Lung (tissue), 12 donors: ENCODE data around the gene OSBPL2. TPM values are rescaled to one million over a fixed set of nuclear protein-coding genes. Genes with fewer than 3 reads are reported as not detected.

Source experiments
- ATAC-seq: fragments of 200-7000 bp; cut with Tn5 transposase; one replicate; pipeline ENCODE4 v1.9.1; 2020; ENCODE audit warnings: moderate number of reproducible peaks; ENCODE audit not compliant: insufficient read depth, low FRiP score
- DNase-seq, 3 donors: peaks; one replicate each; pipeline ENCODE4 v3.0.0-alpha.2; 2013 to 2017
- H3K27ac ChIP-seq, 2 donors: one replicate each; pipeline ENCODE4 v1.5.1; 2013; ENCODE audit warnings: mild to moderate bottlenecking in 2 of 2, moderate library complexity in 2 of 2, control low read depth in 1 of 2, inconsistent platforms in 1 of 2, low read depth in 1 of 2, low read length in 1 of 2
- H3K27me3 ChIP-seq, 3 donors: one replicate each; pipeline ENCODE4 v1.5.1; 2013; ENCODE audit warnings: low read length in 2 of 3; ENCODE audit not compliant: control insufficient read depth in 3 of 3, insufficient read depth in 3 of 3
- H3K36me3 ChIP-seq, 4 donors: one replicate each; pipeline ENCODE4 v1.5.1; 2013; ENCODE audit warnings: low read length in 4 of 4, mild to moderate bottlenecking in 1 of 4, moderate library complexity in 1 of 4; ENCODE audit not compliant: control insufficient read depth in 4 of 4, insufficient read depth in 4 of 4
- H3K4me1 ChIP-seq, 5 donors: one replicate each; pipeline ENCODE4 v1.5.1; 2013; ENCODE audit warnings: low read length in 5 of 5, mild to moderate bottlenecking in 2 of 5, moderate library complexity in 1 of 5; ENCODE audit not compliant: control insufficient read depth in 5 of 5, insufficient read depth in 5 of 5
- H3K4me3 ChIP-seq: one replicate; pipeline ENCODE4 v1.5.1; 2013; ENCODE audit warnings: mild to moderate bottlenecking, control low read depth, moderate library complexity
- H3K9ac ChIP-seq, 2 donors: one replicate each; pipeline ENCODE4 v1.5.1; 2013; ENCODE audit warnings: low read length in 2 of 2, control low read depth in 1 of 2; ENCODE audit not compliant: insufficient read depth in 1 of 2
- H3K9me3 ChIP-seq, 4 donors: one replicate each; pipeline ENCODE4 v1.5.1; 2013; ENCODE audit warnings: low read length in 3 of 4, mild to moderate bottlenecking in 1 of 4, moderate library complexity in 1 of 4; ENCODE audit not compliant: control insufficient read depth in 4 of 4, insufficient read depth in 3 of 4
- WGBS, 2 donors: extraction: QIAGEN DNeasy Blood & Tissue Kit; methylation state at CpG; one replicate each; pipeline ENCODE4 v1.1.7; 2013; 5-methylcytosine and 5-hydroxymethylcytosine counted together
- polyA plus RNA-seq, 2 donors: library from polyadenylated mRNA; stranded (reverse); fragments of 200-250 nt; gene quantifications; one replicate each; pipeline ENCODE4 v1.2.1, GENCODE V29; 2013
- total RNA-seq, 2 donors: library from RNA; depleted of rRNA in 1 of 2; stranded (reverse); fragments of >200 nt in 1 of 2; gene quantifications; one replicate each; pipeline ENCODE4 v1.2.1, GENCODE V29; 2014 to 2021
- TF ChIP-seq, protein P1 (sequence below): IDR thresholded peaks from 2 replicates; pipeline ENCODE4 v1.5.1; 2012; ENCODE audit warnings: mild to moderate bottlenecking; ENCODE audit errors: control extremely low read depth, extremely low read depth
- donor health status: control.
- donor health status: control.
- donor health status: Bipolar disorder and iron deficiency.
- donor health status: healthy.
- donor health status: DM: yes; HTN: yes; CAD: no.

OSBPL2 gene
- total and polyA plus RNA-seq, 4 donors, result 13.2 to 48.0 (median 27.7) TPM

DNA sequence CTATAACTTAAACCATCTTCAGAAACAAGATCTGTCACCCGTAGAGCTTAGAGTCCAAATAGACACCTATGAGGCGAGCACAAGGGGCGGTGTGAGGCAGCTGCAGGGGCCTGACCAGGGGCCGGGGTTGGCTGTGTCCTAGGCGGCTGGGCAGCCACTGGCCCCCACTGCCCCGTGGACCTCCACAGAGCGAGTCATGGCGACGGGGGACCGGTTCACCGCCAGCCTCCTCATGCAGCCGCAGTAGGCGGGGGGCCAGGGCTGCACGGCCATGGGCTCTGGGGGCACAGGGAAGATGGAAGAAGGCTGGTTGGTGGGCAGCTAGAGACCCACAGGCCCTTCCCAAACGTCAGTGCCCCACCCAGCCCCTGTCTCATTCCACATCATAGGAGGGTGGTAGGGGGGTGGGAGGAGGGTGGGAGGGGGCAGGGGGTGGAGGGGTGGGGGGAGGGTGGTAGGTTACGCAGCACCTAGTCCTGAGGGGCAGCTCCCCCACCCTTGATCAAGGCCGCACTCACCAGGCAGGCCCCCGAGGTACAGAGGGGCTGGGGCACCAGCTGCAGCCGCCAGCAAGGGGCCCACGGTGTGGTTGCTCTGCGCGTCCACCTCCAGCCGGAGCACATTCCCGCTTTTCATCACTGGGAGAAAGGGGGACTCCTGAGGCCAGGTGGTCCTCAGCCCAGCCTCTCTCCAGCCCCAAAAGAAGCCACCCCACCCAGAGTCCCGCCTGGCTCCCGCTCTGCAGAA is 71.0 kb downstream of the OSBPL2 start:
- Histone ChIP-seq H3K4me3 (no peak overlapping the region), H3K9ac (no peak overlapping the region), H3K36me3 (peaks cover 5 to 91% (median 28%) of the 10 kb centered on the region in 4 donors), H3K27me3 (no peaks in the 10 kb centered on the region), H3K27ac (no peak overlapping the region), H3K4me1 (peaks cover 0 to 9% (median 4%) of the 10 kb centered on the region in 5 donors), H3K9me3 (peaks cover 0 to 3% (median 0%) of the 10 kb centered on the region in 4 donors)
- WGBS, 2 donors, result 90% methylated on average over 24 to 26 of the region's 26 CpGs
- ATAC-seq (no peak), DNase-seq (no peak)
- TF ChIP-seq, protein P1, sequence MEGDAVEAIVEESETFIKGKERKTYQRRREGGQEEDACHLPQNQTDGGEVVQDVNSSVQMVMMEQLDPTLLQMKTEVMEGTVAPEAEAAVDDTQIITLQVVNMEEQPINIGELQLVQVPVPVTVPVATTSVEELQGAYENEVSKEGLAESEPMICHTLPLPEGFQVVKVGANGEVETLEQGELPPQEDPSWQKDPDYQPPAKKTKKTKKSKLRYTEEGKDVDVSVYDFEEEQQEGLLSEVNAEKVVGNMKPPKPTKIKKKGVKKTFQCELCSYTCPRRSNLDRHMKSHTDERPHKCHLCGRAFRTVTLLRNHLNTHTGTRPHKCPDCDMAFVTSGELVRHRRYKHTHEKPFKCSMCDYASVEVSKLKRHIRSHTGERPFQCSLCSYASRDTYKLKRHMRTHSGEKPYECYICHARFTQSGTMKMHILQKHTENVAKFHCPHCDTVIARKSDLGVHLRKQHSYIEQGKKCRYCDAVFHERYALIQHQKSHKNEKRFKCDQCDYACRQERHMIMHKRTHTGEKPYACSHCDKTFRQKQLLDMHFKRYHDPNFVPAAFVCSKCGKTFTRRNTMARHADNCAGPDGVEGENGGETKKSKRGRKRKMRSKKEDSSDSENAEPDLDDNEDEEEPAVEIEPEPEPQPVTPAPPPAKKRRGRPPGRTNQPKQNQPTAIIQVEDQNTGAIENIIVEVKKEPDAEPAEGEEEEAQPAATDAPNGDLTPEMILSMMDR, result no peak

DNA sequence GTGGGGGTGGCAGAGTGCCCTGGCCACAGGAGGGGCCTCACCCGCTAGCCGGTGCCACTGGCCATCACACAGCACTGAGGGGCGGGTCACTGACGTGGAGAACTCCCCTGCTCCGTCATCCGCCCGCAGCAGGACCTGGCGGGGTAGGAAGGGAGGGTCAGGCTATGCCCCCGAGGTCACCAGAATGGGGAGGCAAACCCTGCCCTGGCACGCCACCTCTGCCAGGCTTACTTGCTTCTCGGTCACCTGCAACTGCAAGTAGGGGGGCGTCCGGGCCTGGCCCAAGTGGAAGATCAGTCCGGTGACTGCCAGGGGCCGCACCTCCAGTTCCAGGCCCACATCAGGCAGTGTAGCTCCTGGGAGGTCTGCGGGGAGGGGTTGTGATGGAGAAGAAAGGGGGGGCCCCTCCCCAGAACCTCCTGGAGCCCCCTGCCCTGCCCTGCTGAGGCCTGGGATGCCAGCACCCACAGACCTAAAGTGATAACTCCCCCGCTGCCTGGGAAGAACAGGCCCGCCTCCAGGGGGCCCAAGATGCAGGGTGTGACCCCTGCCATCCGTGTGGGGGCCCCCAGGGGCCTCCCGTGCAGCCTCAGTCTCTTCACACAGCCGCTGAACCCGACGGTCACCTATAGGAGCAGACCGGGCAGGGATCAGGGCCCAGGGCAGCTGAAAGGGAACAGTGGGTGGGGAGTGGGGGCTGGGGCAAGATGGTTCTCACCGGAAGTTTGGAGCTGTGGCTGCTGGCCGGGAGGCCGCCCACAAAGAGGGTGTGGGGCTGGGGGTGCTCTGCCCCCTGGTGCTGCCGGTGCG is 71.8 kb downstream of the OSBPL2 start:
- H3K4me3 ChIP-seq, result no peak overlapping the region
- no peak overlapping the region for H3K9ac ChIP-seq
- H3K36me3 ChIP-seq, result peaks cover 2 to 91% (median 28%) of the 10 kb centered on the region in 4 donors
- TF ChIP-seq, protein P1, result no peak
- DNase-seq (peak in 1 of 3 donors; percentile 55), ATAC-seq (no peak)
- no peaks in the 10 kb centered on the region for H3K27me3 ChIP-seq
- H3K27ac ChIP-seq, result no peak overlapping the region
- H3K4me1 ChIP-seq, result peaks cover 0 to under 1% (median 0%) of the 10 kb centered on the region in 5 donors
- 82 to 85% methylated on average over 29 of the region's 29 CpGs for WGBS, 2 donors
- peaks cover 0 to 3% (median 0%) of the 10 kb centered on the region in 4 donors for H3K9me3 ChIP-seq

DNA sequence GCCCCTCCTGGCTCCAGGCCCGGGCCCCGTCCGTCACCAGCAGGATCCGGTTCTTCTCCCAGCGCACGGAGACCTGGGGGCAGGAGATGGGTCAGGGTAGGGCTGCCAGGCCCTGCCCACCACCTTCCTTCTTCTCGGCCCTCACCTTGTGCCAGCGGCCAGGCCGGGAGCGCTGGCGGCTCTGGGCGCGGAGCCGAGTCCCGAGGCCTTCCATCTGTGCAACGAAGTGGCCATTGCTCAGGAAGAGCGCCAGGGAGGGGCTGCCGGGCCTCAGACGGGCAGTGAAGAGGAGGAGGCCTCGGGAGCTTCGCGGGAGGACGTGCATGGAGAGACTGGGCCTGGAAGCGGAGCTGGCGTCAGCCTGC is 72.4 kb downstream of the OSBPL2 start:
- H3K4me1 ChIP-seq, result no peaks in the 10 kb centered on the region
- TF ChIP-seq, protein P1, result no peak
- WGBS, 2 donors, result 81 to 86% methylated on average over 25 of the region's 25 CpGs

More for the DNA sequence above, 72.4 kb downstream of the OSBPL2 start:
- Histone ChIP-seq H3K36me3 (peaks cover 0 to 93% (median 26%) of the 10 kb centered on the region in 4 donors), H3K27ac (no peak overlapping the region), H3K9me3 (peaks cover 0 to 3% (median 0%) of the 10 kb centered on the region in 4 donors), H3K4me3 (no peak overlapping the region), H3K9ac (no peak overlapping the region), H3K27me3 (no peaks in the 10 kb centered on the region)
- DNase-seq (peak; percentile 41 to 47 (median 45)), ATAC-seq (no peak)
